G401 (cell line): ENCODE measurements around the gene ZSCAN2. TPM values are rescaled to one million over a fixed set of nuclear protein-coding genes. Genes with fewer than 3 reads are reported as not detected.
"Not testable (repeated sequence)": the region's sequence is repeated elsewhere in the genome, so short reads cannot be mapped to it uniquely, and the experiment has no call there.

Experiments used
- DNase-seq: peaks from one replicate; pipeline ENCODE4 v3.0.0-alpha.2; 2015; ENCODE audit warnings: low spot score
- in situ Hi-C: cut with HindIII; loops from 2 replicates; pipeline ENCODE4 v1.10.0; 2016; ENCODE audit warnings: low sequenced_read_pairs, mixed read lengths
- total RNA-seq: library from RNA; depleted of rRNA; stranded (reverse); fragments of >200 nt; shearing (Covaris generic); gene quantifications from 2 replicates; pipeline ENCODE4 v1.2.3, GENCODE V29; 2014

The ZSCAN2 gene
- total RNA-seq, 1 experiment from 2014 or later, result 17.6 TPM

DNA sequence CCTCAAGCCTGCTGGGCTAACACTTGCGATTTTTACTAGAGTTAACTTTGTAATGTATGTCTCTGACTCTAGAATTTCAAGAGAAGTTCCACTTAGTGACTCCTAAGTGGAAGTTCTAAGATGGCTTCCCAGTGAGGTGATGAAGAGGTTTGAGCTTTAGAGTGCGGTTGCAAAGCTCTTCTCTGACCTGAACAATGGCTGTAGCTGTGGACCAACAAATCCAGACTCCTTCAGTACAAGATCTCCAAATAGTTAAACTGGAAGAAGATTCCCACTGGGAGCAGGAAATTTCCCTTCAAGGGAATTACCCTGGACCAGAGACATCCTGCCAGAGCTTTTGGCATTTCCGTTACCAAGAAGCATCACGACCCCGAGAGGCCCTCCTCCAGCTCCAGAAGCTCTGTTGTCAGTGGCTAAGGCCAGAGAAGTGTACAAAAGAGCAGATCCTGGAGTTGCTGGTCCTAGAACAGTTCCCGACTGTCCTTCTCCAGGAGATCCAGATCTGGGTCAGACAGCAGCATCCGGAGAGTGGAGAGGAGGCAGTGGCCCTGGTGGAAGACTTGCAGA is 31.0 kb downstream of the ZSCAN2 start:
- DNase-seq, result no peak
- in situ Hi-C loops, result no loop called here

DNA sequence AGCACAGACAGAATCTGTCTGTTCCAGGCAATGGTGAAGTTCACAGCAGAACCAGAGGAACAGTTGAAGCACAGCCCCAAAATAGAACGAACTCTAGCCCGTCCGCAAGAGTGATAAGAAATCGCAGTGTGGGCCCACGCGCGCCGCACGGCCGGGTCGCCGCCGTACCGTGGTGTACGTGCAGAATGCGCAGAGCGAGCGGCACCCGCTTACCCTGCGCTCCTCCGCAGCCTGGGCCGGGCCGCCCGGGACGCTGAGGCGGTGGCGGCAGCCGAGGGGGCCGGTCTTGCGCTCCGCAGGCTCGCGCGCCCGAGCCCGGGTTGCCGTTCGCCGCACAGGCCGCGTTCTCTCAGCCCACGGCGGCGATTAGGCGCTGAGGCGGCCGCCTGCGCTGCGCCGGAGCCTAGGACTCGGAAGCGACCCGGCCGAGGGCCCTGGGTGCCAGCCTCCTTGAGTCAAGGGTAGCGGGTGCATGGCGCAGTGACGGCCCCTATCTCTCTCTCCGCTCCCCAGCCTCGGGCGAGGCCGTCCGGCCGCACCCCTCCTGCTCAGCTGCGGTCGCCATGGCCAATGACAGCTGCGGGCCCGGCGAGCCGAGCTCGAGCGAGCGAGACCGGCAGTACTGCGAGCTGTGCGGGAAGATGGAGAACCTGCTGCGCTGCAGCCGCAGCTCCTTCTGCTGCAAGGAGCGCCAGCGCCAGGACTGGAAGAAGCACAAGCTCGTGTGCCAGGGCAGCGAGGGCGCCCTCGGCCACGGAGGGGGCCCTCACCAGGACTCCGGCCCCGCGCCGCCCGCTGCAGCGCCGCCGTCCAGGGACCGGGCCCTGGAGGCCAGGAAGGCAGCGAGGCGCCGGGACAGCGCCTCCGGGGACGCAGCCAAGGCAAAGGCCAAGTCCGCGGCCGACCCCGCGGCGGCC is 32.8 kb downstream of the ZSCAN2 start:
- in situ Hi-C loops, result no loop called here
- peak; percentile 70 for DNase-seq

DNA sequence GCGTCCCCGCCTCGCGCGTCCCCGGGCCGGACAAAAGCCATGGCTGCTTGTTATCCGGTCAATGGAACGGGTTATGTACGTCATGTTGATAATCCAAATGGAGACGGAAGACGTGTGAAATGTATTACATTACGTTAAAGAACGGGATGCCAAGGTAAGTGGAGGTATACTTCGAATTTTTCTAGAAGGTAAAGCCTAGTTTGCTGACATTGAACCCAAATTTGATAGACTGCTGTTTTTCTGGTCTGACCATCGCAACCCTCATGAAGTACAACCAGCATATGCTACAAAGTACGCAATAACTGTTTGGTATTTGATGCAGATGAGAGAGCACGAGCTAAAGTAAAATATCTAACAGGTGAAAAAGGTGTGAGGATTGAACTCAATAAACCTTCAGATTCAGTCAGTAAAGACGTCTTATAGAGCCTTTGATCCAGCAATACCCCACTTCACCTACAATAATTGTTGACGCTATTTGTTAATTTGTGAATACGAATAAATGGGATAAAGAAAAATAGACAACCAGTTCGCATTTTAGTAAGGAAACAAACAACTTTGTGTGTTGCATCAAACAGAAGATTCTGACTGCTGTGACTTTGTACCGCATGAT is 33.5 kb downstream of the ZSCAN2 start:
- in situ Hi-C loops, result no loop called here
- peak; percentile 52 for DNase-seq

DNA sequence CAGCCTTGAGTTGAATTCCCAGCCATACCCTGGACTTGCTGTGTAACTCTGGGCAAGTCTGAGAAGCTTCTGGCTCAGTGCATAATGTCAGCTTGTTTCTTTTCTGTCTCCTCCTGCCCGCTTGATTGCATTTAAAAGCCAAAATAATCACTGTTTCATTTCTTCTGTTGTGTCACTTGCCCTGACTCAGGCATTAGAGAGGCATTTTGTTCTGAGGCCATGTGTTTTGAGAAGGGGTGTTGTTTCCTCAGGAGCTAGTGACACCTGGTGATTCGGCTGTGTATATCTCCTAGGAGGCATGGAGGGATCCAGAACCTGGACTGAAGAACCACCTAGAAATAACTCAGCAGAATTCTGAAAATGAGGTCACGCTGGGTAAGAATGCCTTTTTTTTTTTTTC is 37.3 kb downstream of the ZSCAN2 start:
- DNase-seq, result peak; percentile 33
- in situ Hi-C loops, result no loop called here

DNA sequence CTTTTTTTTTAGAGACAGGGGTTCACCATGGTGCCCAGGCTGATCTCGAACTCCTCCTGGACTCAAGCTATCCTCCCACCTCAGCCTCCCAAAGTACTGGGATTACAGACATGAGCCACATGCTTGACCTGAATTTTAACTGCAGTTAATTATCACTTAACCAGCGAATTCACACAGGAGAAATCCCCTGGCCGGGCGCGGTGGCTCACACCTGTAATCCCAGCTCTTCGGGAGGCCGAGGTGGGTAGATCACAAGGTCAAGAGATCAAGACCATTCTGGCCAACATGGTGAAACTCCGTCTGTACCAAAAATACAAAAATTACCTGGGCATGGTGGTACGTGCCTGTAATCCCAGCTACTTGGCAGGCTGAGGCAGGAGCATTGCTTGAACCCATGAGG is 41.1 kb downstream of the ZSCAN2 start:
- in situ Hi-C loops, DNase-seq: not testable (repeated sequence)

DNA sequence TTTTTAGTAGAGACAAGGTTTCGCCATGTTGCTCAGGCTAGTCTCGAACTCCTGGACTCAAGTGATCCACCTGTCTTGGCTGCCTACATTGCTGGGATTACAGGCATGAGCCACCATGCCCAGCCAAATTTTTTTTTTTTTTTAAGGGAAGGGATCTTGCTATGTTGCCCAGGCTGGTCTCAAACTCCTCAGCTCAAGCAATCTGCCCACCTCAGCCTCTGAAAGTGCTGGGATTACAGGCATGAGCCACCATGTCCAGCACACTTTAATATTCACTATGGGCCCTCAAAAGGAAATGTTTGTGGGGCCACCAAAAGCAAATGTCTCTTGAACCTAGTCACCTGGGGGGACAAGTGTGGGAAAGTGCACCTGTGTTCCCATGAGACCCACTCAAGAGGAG is 41.8 kb downstream of the ZSCAN2 start:
- not testable (repeated sequence) for DNase-seq

DNA sequence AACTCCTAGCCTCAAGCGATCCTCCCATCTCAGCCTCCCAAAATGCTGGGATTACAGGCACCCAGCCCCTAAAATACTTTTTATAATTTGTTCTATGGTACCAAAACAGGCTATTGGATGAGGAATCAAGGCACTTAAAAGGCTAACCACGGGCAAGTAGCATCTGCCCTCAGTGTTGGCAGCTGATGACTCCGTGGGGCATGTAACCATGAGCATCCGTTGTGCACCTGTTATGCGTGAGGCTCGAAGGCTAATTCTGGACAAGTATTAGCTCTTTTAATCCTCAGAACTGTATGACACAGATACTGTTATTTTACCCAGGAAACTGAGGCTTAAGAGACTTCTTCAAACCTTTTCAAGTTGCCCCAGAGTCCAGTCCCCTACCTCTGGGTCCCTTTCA is 43.0 kb downstream of the ZSCAN2 start:
- DNase-seq, result no peak
- in situ Hi-C loops, result no loop called here

More for the DNA sequence above, 41.8 kb downstream of the ZSCAN2 start:
- in situ Hi-C loops, result not testable (repeated sequence)

DNA sequence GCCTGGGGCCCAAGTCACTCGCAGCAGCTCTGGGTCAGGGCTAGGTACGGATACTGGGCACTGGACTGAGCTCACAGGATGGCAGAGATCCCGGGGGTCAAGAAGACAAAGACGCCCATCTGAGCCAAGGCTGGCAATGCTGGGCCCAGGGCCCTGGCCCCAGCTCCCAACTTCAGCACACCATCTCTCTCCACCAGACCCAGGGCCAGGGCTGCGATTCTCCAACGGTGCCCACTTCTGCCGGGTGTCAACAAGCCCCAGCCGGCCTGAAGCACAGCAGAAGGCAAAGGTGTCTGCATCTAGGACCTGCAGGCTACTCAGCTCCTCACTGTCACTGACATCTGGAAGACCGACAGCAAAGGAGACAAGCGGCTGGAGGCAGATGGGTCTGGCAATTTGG is 44.7 kb downstream of the ZSCAN2 start:
- in situ Hi-C loops, result no loop called here
- DNase-seq, result no peak

DNA sequence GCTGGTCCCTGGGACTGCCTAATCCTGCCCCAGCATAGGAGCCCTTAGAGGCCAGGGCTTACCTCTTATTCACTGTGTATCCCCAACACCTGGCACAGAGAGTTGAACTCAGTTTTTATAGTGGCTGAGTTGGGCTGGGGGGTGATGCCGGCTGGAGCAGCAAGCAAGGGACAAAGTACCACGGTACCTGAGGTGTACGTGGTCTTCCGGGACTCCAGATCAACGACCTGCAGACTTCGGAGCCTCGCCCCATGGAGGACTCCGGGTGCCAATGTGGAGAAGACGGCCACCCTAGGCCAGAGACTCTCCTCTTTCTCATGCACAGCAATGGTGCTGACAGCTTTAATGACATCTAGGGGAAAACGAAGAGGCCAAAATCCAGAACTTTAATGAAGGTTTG is 45.2 kb downstream of the ZSCAN2 start:
- DNase-seq, result no peak
- in situ Hi-C loops, result no loop called here

DNA sequence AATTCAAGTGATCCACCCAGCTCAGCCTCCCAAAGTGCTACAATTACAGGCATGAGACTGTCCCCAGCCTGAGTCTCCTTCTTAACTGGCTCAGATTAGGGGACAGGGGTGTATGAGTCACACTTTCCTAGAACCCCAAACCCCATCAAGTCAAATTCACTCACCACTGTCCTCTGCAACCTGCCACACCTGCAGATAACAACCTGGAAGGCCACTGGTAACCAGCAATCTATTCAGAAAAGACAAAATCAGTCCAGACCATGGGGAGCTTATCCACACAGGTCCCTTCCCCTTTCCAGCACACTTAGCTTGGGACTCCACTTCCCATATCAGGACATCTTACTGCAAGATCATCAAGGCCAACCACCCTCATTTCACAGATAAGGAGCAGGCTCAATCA is 46.9 kb downstream of the ZSCAN2 start:
- in situ Hi-C loops, result no loop called here
- no peak for DNase-seq

DNA sequence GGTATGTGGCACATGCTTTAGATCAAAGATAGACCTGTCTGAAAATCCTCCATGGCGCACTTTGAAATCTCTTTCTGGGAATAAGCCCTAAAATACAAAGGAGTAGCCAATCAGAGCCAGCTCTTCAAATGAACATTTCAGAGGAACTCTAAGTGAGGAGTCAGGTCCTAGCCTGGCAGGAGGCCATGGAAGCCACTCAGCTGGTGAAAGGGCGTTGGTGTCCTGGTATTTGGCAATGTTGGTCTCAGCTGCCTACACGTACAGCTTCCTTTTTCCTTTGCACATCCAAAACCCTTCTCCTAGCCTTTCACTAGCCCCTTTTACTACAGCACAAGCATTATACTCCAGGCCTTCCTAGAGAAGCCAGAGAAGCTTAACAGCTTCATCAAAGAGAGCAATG is 47.7 kb downstream of the ZSCAN2 start:
- DNase-seq, result no peak
- in situ Hi-C loops, result no loop called here

DNA sequence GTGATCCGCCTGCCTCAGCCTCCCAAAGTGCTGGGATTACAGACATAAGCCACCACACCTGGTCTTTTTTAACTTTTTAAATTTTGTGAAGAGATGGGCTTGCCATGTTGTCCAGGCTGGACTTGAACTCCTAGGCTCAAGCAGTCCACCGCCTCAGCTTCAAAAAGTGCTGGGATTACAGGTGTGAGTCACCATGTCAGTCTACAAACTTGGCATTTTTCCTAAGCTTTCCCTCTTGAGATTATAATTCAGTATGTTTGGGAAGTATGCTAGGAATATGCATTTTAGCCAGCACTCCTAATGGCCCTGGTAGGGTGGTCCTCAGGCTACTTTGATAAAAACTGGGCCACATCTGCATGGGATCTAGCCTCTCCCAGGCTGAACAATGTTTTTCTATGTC is 48.9 kb downstream of the ZSCAN2 start:
- in situ Hi-C loops, result no loop called here
- DNase-seq, result no peak

DNA sequence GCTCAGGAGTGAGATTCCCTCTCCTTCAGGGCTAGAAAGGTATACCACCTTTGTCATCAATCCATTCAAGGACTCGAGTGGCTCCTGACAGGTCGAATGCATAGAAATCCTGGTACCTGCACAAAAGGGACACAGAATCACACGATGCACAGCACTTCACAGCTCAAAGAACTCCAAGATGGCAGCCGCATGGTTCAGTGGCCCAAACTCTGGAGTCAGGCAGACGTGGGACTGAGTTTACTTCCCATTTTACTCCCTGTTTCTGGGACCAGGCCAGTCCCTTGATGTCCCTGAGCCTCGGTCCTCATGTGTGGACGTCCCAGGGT is 52.7 kb downstream of the ZSCAN2 start:
- in situ Hi-C loops, result no loop called here
- no peak for DNase-seq

DNA sequence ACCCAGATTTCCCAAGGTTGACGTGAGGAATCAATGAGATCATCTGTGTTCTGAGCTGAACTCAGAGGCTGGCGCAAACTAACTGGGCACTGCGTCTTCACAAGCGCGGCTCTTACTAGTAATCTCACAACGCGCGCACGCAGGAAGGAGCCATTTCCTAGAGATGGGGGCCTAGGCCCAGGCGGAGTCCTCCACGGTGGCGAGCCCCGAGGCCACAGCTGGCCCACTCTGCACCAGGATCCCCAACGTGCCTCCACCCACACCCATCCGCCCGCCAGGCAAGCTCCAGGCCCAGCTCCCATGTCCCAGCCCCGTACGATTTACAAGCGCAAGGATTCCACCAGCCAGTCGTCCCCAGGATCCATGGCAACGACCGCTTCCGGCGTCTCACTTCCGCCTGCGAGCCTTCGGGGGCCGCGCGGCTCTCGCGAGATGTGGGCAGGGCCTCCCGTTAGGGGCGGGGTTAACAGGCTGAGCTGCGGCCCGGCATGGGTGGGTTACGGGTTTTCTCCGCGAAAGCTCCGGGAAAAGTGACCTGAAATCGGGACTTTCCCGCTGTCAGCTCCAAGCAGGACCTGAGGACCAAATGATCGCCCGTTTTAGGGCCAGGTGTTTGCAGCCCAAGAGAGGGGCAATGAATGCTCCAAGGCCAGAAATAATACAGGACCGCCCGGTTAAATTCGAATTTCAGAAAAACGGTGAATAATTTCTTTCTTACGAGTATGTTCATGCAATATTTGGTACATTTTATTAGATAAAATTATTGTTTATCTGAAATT is 53.3 kb downstream of the ZSCAN2 start, which contains the start of gene WDR73:
Gene WDR73 (minus strand): TSS at position 374 of the 779 bp plus-strand sequence. CDS start 9 bp downstream, at position 365.
- in situ Hi-C loops, result no loop called here

DNA sequence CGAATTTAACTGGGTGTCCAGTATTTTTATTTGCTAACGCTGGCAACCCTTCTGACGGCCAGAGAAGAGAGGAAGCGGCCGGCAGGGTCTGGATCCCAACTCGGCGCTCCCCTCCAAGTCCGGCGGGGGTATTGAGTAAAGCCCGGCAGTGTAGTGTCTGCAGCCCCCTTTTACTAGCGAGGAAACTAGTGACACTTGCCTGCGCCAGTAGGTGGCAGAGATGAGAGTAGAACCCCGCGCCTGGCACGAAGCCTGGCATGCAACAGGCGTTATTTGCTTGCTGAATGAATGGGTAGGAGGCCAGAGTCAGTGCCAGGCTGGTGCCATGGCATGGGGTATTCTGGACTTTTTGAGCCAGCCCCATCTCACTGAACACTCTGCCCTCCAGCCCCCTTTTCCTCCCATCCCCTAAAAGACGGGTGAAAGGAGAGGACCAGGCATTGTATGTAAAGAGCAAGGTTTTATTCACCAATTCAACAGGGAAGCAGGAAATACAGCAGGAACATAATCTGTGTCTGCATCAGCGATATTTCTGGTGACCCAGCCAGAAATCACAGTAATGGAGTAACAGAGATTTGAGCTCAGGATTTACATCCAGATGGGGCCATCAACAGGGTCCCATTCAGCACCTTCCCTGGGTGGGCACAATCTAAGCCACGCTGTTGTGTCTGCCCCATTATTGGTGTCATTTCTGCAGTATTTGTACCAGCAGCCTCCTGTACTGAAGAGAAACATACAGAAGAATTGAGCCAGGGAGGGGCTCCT is 54.1 kb downstream of the ZSCAN2 start:
- DNase-seq, result peak; percentile 82
- in situ Hi-C loops, result no loop called here

More for the DNA sequence above, 53.3 kb downstream of the ZSCAN2 start, which contains the start of gene WDR73:
- DNase-seq, result peak; percentile 97

DNA sequence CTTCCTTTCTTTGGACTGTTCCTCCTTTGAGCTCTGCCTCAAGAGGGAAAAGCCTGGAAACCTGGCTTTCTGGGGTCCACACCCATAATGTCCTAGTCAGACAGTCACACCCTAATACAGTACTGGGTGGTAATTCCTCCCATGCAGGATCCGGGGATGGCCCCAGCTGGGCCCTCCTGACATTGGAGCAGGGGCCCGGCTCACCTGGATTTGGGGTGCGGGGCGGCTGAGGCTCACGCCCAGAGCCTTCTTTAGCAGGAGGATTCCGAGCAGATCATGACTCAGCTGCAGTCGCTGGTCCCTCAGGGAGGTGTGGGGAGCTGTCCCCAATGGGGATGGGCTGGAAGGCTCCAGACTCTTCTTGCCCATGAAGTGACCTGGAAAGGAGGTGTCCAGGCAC is 56.2 kb downstream of the ZSCAN2 start:
- in situ Hi-C loops, result no loop called here
- no peak for DNase-seq

DNA sequence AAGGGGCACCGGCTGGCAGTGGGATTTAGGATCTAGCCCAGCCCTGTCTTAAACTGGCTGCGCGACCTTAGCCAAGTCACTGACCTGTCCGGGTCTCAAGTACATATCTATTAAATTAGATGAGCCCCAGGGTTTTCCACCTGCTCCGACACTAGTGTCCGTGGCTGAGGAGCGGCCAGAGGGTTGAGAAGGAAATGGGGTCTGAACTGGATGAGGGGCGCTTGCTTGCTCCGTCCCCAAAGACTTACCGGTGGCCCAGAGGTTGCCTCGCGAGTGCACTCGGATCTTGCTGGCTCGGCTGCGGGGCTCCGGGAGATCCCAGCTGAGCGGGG is 56.9 kb downstream of the ZSCAN2 start:
- no peak for DNase-seq

DNA sequence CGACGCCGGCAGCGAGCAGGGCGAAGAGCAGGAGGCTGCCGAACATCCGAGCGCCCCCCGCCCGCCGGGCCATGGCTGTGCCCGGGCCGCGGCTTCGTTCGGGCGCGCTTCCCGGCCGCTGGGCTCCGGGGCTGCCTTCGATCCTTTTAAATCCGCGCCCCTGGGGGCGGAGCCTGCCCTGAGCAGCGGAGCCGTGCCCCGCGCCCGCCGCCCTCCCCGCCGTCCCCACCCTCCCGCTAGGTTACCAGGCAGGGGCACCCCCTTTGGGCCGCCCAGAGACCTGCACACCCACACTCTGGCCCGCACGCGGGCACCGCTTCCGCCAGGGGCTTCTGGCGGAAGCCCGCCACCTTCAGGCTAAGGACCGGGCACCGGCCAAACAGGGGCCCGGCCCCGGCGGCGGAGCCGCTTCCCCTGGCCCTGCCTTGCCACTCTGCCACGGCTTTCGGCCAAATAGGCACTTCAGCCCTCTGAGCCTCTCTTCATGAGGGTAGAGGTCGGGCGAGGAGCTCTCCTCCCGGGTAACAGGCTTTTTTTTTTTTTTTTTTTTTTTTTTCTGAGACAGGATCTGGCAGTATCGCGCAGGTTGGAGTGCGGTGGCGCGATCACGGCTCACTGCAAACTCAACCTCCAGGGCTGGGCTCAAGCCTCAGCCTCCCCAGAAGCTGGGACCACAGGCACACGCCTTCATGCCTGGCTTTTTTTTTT is 57.4 kb downstream of the ZSCAN2 start, which contains the start of gene NMB:
Gene NMB (minus strand): TSS at position 120 of the 708 bp plus-strand sequence. CDS start 47 bp downstream, at position 73.
- in situ Hi-C loops, result no loop called here
- peak; percentile 59 for DNase-seq

More for the DNA sequence above, 56.9 kb downstream of the ZSCAN2 start:
- in situ Hi-C loops, result no loop called here
